NCI-H2107 treated with DMSO at 0.1 percent for 48 hours (cell line): ENCODE data around the gene ZMYM4.
"Not testable (repeated sequence)": the region's sequence is repeated elsewhere in the genome, so short reads cannot be mapped to it uniquely, and the experiment has no call there.

Experiments
- DNase-seq: peaks from one replicate; lab custom pipeline; 2025; ENCODE audit not compliant: unreplicated experiment; lab: John Stamatoyannopoulos, UW

The ZMYM4 gene

GRCh38 chr1:35268282-35269200 lies at the start of gene ZMYM4:
TSS of gene ZMYM4 (plus strand) at chr1:35268709. CDS start at chr1:35269047, 338 bp downstream.
- peak; percentile 76 for DNase-seq

GRCh38 chr1:35220976-35221375 lies 47.5 kb upstream of the ZMYM4 start:
- DNase-seq, result no peak

- DNase-seq, result no peak
These were observed 46.0 kb upstream of the ZMYM4 start for GRCh38 chr1:35222322-35223083.

GRCh38 chr1:35223084-35223630 lies 45.4 kb upstream of the ZMYM4 start:
- no peak for DNase-seq

- DNase-seq, result no peak
These were observed 42.0 kb upstream of the ZMYM4 start for GRCh38 chr1:35226546-35226945.

GRCh38 chr1:35229587-35230360 lies 38.7 kb upstream of the ZMYM4 start:
- DNase-seq, result no peak

- no peak for DNase-seq
These were observed 37.2 kb upstream of the ZMYM4 start for GRCh38 chr1:35231287-35231686.

GRCh38 chr1:35236772-35237171 lies 31.7 kb upstream of the ZMYM4 start:
- not testable (repeated sequence) for DNase-seq

GRCh38 chr1:35243691-35244090 lies 24.8 kb upstream of the ZMYM4 start:
- DNase-seq, result peak; percentile 31

GRCh38 chr1:35247256-35247655 lies 21.3 kb upstream of the ZMYM4 start:
- DNase-seq, result no peak

- no peak for DNase-seq
These were observed 14.6 kb upstream of the ZMYM4 start for GRCh38 chr1:35253941-35254340.

- no peak for DNase-seq
These were observed 13.2 kb upstream of the ZMYM4 start for GRCh38 chr1:35255276-35255675.

- DNase-seq, result no peak
These were observed 8.9 kb upstream of the ZMYM4 start for GRCh38 chr1:35259561-35259960.

- no peak for DNase-seq
These were observed 6.9 kb upstream of the ZMYM4 start for GRCh38 chr1:35261412-35262120.

- no peak for DNase-seq
These were observed 4.5 kb upstream of the ZMYM4 start for GRCh38 chr1:35264035-35264434.

GRCh38 chr1:35264871-35265270 lies 3.6 kb upstream of the ZMYM4 start:
- DNase-seq, result peak; percentile 16

- no peak for DNase-seq
These were observed 2.2 kb upstream of the ZMYM4 start for GRCh38 chr1:35266306-35266705.

- DNase-seq, result no peak
These were observed 886 bp downstream of the ZMYM4 start for GRCh38 chr1:35269201-35269988.

GRCh38 chr1:35269989-35270289 lies 1.4 kb downstream of the ZMYM4 start:
- DNase-seq, result no peak

GRCh38 chr1:35270836-35271235 lies 2.3 kb downstream of the ZMYM4 start:
- DNase-seq, result no peak
